Renal cortical epithelial cell (primary cell): ENCODE results near the gene PLCH2. TPM values are rescaled to one million over a fixed set of nuclear protein-coding genes. Genes with fewer than 3 reads are reported as not detected.
"Not testable (repeated sequence)": the region's sequence is repeated elsewhere in the genome, so short reads cannot be mapped to it uniquely, and the experiment has no call there.

ENCODE experiments used
- DNase-seq: peaks from one replicate; pipeline ENCODE4 v3.0.0-alpha.2; 2011; ENCODE audit warnings: low read depth
- total RNA-seq: library from RNA; depleted of rRNA; stranded (reverse); fragments of >200 nt; gene quantifications from 2 replicates; pipeline ENCODE4 v1.2.3, GENCODE V29; 2014

Gene PLCH2
- total RNA-seq, 1 donor from 2014 or later, result 0.05 TPM

- no peak for DNase-seq
Observed at GRCh38 chr1:2544875-2545640, 69.0 kb downstream of the PLCH2 start.

- DNase-seq, result peak; percentile 69
Observed at GRCh38 chr1:2545754-2546514, 69.8 kb downstream of the PLCH2 start.

GRCh38 chr1:2546515-2547209 is 70.6 kb downstream of the PLCH2 start:
- DNase-seq, result peak; percentile 82

- peak; percentile 16 for DNase-seq
Observed at GRCh38 chr1:2547210-2548067, 71.3 kb downstream of the PLCH2 start.

- peak; percentile 53 for DNase-seq
Observed at GRCh38 chr1:2548068-2548589, 72.0 kb downstream of the PLCH2 start.

GRCh38 chr1:2549367-2550029 is 73.4 kb downstream of the PLCH2 start:
- not testable (repeated sequence) for DNase-seq

GRCh38 chr1:2550309-2550861 is 74.3 kb downstream of the PLCH2 start:
- not testable (repeated sequence) for DNase-seq

- not testable (repeated sequence) for DNase-seq
Observed at GRCh38 chr1:2551544-2551943, 75.5 kb downstream of the PLCH2 start.

GRCh38 chr1:2552189-2552588 is 76.1 kb downstream of the PLCH2 start:
- no peak for DNase-seq

- not testable (repeated sequence) for DNase-seq
Observed at GRCh38 chr1:2553076-2553475, 77.0 kb downstream of the PLCH2 start.

GRCh38 chr1:2553871-2554620 is 78.0 kb downstream of the PLCH2 start:
- no peak for DNase-seq

- no peak for DNase-seq
Observed at GRCh38 chr1:2554621-2555387, 78.7 kb downstream of the PLCH2 start.

Other genes with a start within 250 kb of the PLCH2 start
- 9.0 and 34.8 TPM in 2 replicates for gene SKI, start 248.0 kb upstream of the PLCH2 start, total RNA-seq
- gene MORN1, start 84.7 kb upstream of the PLCH2 start, total RNA-seq, result 9.4 and 24.8 TPM in 2 replicates
- 81.8 and 82.7 TPM in 2 replicates for gene RER1, start 84.4 kb upstream of the PLCH2 start, total RNA-seq
- 37.7 and 38.0 TPM in 2 replicates for gene PEX10, start 63.7 kb upstream of the PLCH2 start, total RNA-seq
- 14.6 and 20.3 TPM in 2 replicates for gene PANK4, start 50.3 kb downstream of the PLCH2 start, total RNA-seq
- not detected in 2 replicates for gene HES5, start 54.0 kb downstream of the PLCH2 start, total RNA-seq
- 17.6 and 19.8 TPM in 2 replicates for gene TNFRSF14, start 80.1 kb downstream of the PLCH2 start, total RNA-seq
- gene PRXL2B, start 110.5 kb downstream of the PLCH2 start, total RNA-seq, result 21.0 and 27.1 TPM in 2 replicates
- 0.65 TPM in 1 of 2 replicates, not detected in the other for gene MMEL1, start 156.7 kb downstream of the PLCH2 start, total RNA-seq